Hepatocyte (in vitro differentiated cells): ENCODE data around the gene DAP.

Source experiments
- CTCF ChIP-seq: fragments of 200-600 bp; sonication (generic); IDR thresholded peaks from 2 replicates; pipeline ENCODE4 v1.5.1; 2016; ENCODE audit warnings: antibody characterized with exemption, mild to moderate bottlenecking; ENCODE audit not compliant: poor library complexity
- EZH2 ChIP-seq: fragments of 200-600 bp; sonication (generic); IDR thresholded peaks from 2 replicates; pipeline ENCODE4 v1.6.1; 2016; ENCODE audit warnings: antibody characterized with exemption, mild to moderate bottlenecking, borderline replicate concordance
- EZH2phosphoT487 ChIP-seq: fragments of 200-600 bp; sonication (generic); IDR thresholded peaks from one replicate; pipeline ENCODE4 v1.6.1; 2018; ENCODE audit warnings: antibody characterized with exemption, mild to moderate bottlenecking, low read depth, moderate library complexity; ENCODE audit not compliant: unreplicated experiment, severe bottlenecking

DNA sequence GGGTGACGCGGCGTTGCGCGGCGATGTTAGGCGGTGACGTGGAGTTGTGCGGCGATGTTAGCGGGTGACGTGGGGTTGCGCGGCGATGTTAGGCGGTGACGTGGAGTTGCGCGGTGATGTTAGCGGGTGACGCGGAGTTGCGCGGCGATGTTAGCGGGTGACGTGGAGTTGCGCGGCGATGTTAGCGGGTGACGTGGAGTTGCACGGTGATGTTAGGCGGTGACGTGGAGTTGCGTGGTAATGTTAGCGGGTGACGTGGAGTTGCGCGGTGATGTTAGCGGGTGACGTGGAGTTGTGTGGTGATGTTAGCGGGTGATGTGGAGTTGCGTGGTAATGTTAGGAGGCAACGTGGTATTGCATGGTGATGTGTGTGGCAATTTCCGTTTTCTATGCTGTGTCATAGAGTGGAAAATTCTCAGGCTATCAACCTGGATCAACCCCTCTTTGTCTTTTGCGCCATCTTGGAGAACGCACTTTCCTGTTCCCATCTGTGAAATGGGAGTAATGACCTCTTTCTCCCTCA lies 121.1 kb downstream of the DAP start:
- no peak for TF ChIP-seq CTCF
- TF ChIP-seq EZH2phosphoT487 = no peak
- no peak for TF ChIP-seq EZH2
